Activated naive CD4-positive, alpha-beta T cell treated with anti-CD3 and anti-CD28 coated beads, Interleukin-2, amount 50 U/mL, for 24 hours (primary cell): ENCODE results near the gene SUPT7L.
"Not testable (repeated sequence)": the region's sequence is repeated elsewhere in the genome, so short reads cannot be mapped to it uniquely, and the experiment has no call there.

Source experiments
- H3K27ac Mint-ChIP-seq: one replicate; pipeline ENCODE4 v1.8.0; 2021; ENCODE audit warnings: mild to moderate bottlenecking, mixed read lengths
- H3K27me3 Mint-ChIP-seq: one replicate; pipeline ENCODE4 v1.8.0; 2021; ENCODE audit warnings: mixed read lengths
- H3K36me3 Mint-ChIP-seq: one replicate; pipeline ENCODE4 v1.8.0; 2021; ENCODE audit warnings: mixed read lengths
- H3K4me1 Mint-ChIP-seq: one replicate; pipeline ENCODE4 v1.8.0; 2021; ENCODE audit warnings: mixed read lengths
- H3K4me3 Mint-ChIP-seq: one replicate; pipeline ENCODE4 v1.8.0; 2021; ENCODE audit warnings: mild to moderate bottlenecking, mixed read lengths
- H3K9me3 Mint-ChIP-seq: one replicate; pipeline ENCODE4 v1.8.0; 2021; ENCODE audit warnings: mixed read lengths

The SUPT7L gene

GRCh38 chr2:27628767-27629709 is 34.4 kb downstream of the SUPT7L start, which contains the start of the genes CCDC121 and GPN1:
CCDC121 (minus strand) TSS chr2:27629012; CDS start chr2:27627799, 1,213 bp downstream.
GPN1 (plus strand) TSS chr2:27629050; CDS start chr2:27629059, 9 bp downstream.
- H3K27me3 Mint-ChIP-seq, result no peaks in the 10 kb centered on the region
- H3K4me1 Mint-ChIP-seq, result peaks cover 26% of the 10 kb centered on the region
- no peak within 1 kb of the TSS for H3K4me3 Mint-ChIP-seq
- H3K36me3 Mint-ChIP-seq, result peaks cover 19% of the 10 kb centered on the region
- H3K9me3 Mint-ChIP-seq, result no peaks in the 10 kb centered on the region
- peak within 1 kb of the TSS; percentile 4 for H3K27ac Mint-ChIP-seq

GRCh38 chr2:27627963-27628766 is 35.2 kb downstream of the SUPT7L start:
- Mint-ChIP-seq H3K27ac (peak overlapping the region; percentile 4), H3K4me3 (no peak overlapping the region), H3K9me3 (no peaks in the 10 kb centered on the region), H3K27me3 (no peaks in the 10 kb centered on the region), H3K4me1 (peaks cover 22% of the 10 kb centered on the region), H3K36me3 (peaks cover 19% of the 10 kb centered on the region)

GRCh38 chr2:27626921-27627320 is 36.5 kb downstream of the SUPT7L start:
- not testable (repeated sequence) for H3K4me3 Mint-ChIP-seq, H3K9me3 Mint-ChIP-seq, H3K27me3 Mint-ChIP-seq
- H3K4me1 Mint-ChIP-seq, result peaks cover 18% of the 10 kb centered on the region
- peak overlapping the region; percentile 92 for H3K27ac Mint-ChIP-seq
- peaks cover 24% of the 10 kb centered on the region for H3K36me3 Mint-ChIP-seq

GRCh38 chr2:27626323-27626722 is 37.1 kb downstream of the SUPT7L start:
- not testable (repeated sequence) for H3K4me3 Mint-ChIP-seq, H3K9me3 Mint-ChIP-seq, H3K27me3 Mint-ChIP-seq, H3K27ac Mint-ChIP-seq
- H3K4me1 Mint-ChIP-seq, result peaks cover 12% of the 10 kb centered on the region
- H3K36me3 Mint-ChIP-seq, result peaks cover 24% of the 10 kb centered on the region

- H3K4me3 Mint-ChIP-seq, result no peak overlapping the region
- no peaks in the 10 kb centered on the region for H3K9me3 Mint-ChIP-seq
- peaks cover 4% of the 10 kb centered on the region for H3K4me1 Mint-ChIP-seq
- H3K27me3 Mint-ChIP-seq, result no peaks in the 10 kb centered on the region
- no peak overlapping the region for H3K27ac Mint-ChIP-seq
- H3K36me3 Mint-ChIP-seq, result peaks cover 20% of the 10 kb centered on the region
Measured at GRCh38 chr2:27624943-27625342, 38.5 kb downstream of the SUPT7L start.

- H3K4me3 Mint-ChIP-seq, result no peak overlapping the region
- peaks cover 23% of the 10 kb centered on the region for H3K36me3 Mint-ChIP-seq
- H3K9me3 Mint-ChIP-seq, result no peaks in the 10 kb centered on the region
- peaks cover 4% of the 10 kb centered on the region for H3K4me1 Mint-ChIP-seq
- H3K27ac Mint-ChIP-seq, result peak overlapping the region; percentile 4
- no peaks in the 10 kb centered on the region for H3K27me3 Mint-ChIP-seq
Measured at GRCh38 chr2:27622921-27623384, 40.5 kb downstream of the SUPT7L start.

- Mint-ChIP-seq H3K4me1 (peaks cover 4% of the 10 kb centered on the region), H3K27me3 (no peaks in the 10 kb centered on the region), H3K9me3 (no peaks in the 10 kb centered on the region), H3K4me3 (no peak overlapping the region), H3K27ac (no peak overlapping the region), H3K36me3 (peaks cover 29% of the 10 kb centered on the region)
Measured at GRCh38 chr2:27621524-27621923, 41.9 kb downstream of the SUPT7L start.

GRCh38 chr2:27615316-27615715 is 48.1 kb downstream of the SUPT7L start:
- H3K27ac Mint-ChIP-seq, result no peak overlapping the region
- H3K36me3 Mint-ChIP-seq, result peaks cover 11% of the 10 kb centered on the region
- H3K4me1 Mint-ChIP-seq, result no peaks in the 10 kb centered on the region
- no peaks in the 10 kb centered on the region for H3K9me3 Mint-ChIP-seq
- no peak overlapping the region for H3K4me3 Mint-ChIP-seq
- H3K27me3 Mint-ChIP-seq, result no peaks in the 10 kb centered on the region

GRCh38 chr2:27613985-27614384 is 49.4 kb downstream of the SUPT7L start:
- Mint-ChIP-seq H3K27me3 (no peaks in the 10 kb centered on the region), H3K4me1 (no peaks in the 10 kb centered on the region), H3K36me3 (peaks cover 9% of the 10 kb centered on the region), H3K9me3 (no peaks in the 10 kb centered on the region), H3K27ac (no peak overlapping the region), H3K4me3 (no peak overlapping the region)

GRCh38 chr2:27606611-27607010 is 56.8 kb downstream of the SUPT7L start:
- Mint-ChIP-seq H3K4me1 (peaks cover 5% of the 10 kb centered on the region), H3K27ac (no peak overlapping the region), H3K36me3 (peaks cover 13% of the 10 kb centered on the region), H3K9me3 (no peaks in the 10 kb centered on the region), H3K27me3 (no peaks in the 10 kb centered on the region), H3K4me3 (no peak overlapping the region)
